Heart left ventricle (tissue), 16 donors: ENCODE measurements around the gene TAGLN2. TPM values are rescaled to one million over a fixed set of nuclear protein-coding genes. Genes with fewer than 3 reads are reported as not detected.

Experiments used
- ATAC-seq, 4 donors: fragments of 200-7000 bp; cut with Tn5 transposase; one replicate each; pipeline ENCODE4 v1.9.1; 2020 to 2022; ENCODE audit warnings: moderate library complexity in 4 of 4, mild to moderate bottlenecking in 3 of 4, moderate number of reproducible peaks in 1 of 4
- DNase-seq, 5 donors: peaks; one replicate each; pipeline ENCODE4 v3.0.0-alpha.2; 2020
- H3K27ac ChIP-seq, 12 donors: fragments of 200-600 bp; sonication (generic) in 4 of 12; one replicate each; pipeline versions ENCODE4 v1.5.0 to v1.8.0; 2016 to 2022; ENCODE audit warnings: mild to moderate bottlenecking in 2 of 12
- H3K27me3 ChIP-seq, 9 donors: fragments of 200-600 bp; sonication (generic) in 2 of 9; one replicate each; pipeline versions ENCODE4 v1.5.1 to v1.8.0; 2016 to 2022; ENCODE audit warnings: mild to moderate bottlenecking in 3 of 9
- H3K36me3 ChIP-seq, 9 donors: fragments of 200-600 bp; sonication (generic) in 2 of 9; one replicate each; pipeline versions ENCODE4 v1.5.0 to v1.8.0; 2018 to 2022; ENCODE audit warnings: mild to moderate bottlenecking in 2 of 9
- H3K4me1 ChIP-seq, 12 donors: fragments of 200-600 bp; sonication (generic) in 4 of 12; one replicate each; pipeline versions ENCODE4 v1.5.0 to v1.8.0; 2016 to 2022; ENCODE audit warnings: mild to moderate bottlenecking in 3 of 12
- H3K4me3 ChIP-seq, 12 donors: fragments of 200-600 bp; sonication (generic) in 4 of 12; one replicate each; pipeline versions ENCODE4 v1.5.0 to v1.8.0; 2017 to 2022; ENCODE audit warnings: mild to moderate bottlenecking in 9 of 12, moderate library complexity in 4 of 12
- H3K9me3 ChIP-seq, 12 donors: fragments of 200-600 bp; sonication (generic) in 4 of 12; one replicate each; pipeline versions ENCODE4 v1.5.0 to v1.8.0; 2016 to 2022; ENCODE audit warnings: mild to moderate bottlenecking in 1 of 12
- CTCF ChIP-seq, 12 donors: fragments of 200-600 bp; sonication (generic) in 4 of 12; IDR thresholded peaks; one replicate each; pipeline versions ENCODE4 v1.5.0 to v1.8.0; 2018 to 2022; ENCODE audit warnings: antibody characterized with exemption in 12 of 12, mild to moderate bottlenecking in 5 of 12
- POLR2A ChIP-seq, 2 donors: fragments of 450-650 bp; IDR thresholded peaks; one replicate each; pipeline ENCODE4 v1.6.1; 2017; ENCODE audit warnings: antibody characterized with exemption in 2 of 2, mild to moderate bottlenecking in 2 of 2, moderate library complexity in 2 of 2
- WGBS, 4 donors: extraction: QIAGEN DNeasy Blood & Tissue Kit in 2 of 4; methylation state at CpG; one replicate each; pipeline versions ENCODE4 v1.1.5 to v1.1.7; 2013 to 2018; 5-methylcytosine and 5-hydroxymethylcytosine counted together
- intact Hi-C, 10 donors: fragments of 100-400 bp; cut with DNase I; formaldehyde crosslinking; loops; one replicate each; pipeline versions ENCODE4 v1.11.1 to v1.14.2; 2022
- polyA plus RNA-seq, 2 donors: library from polyadenylated mRNA; stranded (reverse); fragments of 200-250 nt; gene quantifications; one replicate each; pipeline ENCODE4 v1.2.3, GENCODE V29; 2013
- total RNA-seq, 9 donors: library from RNA; depleted of rRNA in 2 of 9; stranded (reverse); fragments of >200 nt in 2 of 9; fragmentation: NEBNext Ultra II Directional in 3 of 9; extraction: Animal tissue kit (Norgen Biotek cat#: 25700) in 3 of 9; gene quantifications; one replicate each; pipeline versions ENCODE4 v1.1.0 to v1.2.4, GENCODE V29; 2016 to 2023
- donor health status: ischemic (EF 13 %, LVEDD 7.1; RV severe dilation, severe dysfunction).
- donor health status: healthy with polysubstance abuse.
- donor health status: DM: no; HTN: yes; CAD: no.
- donor health status: DM: no; HTN: no; CAD: no.
- donor health status: ischemic (EF 25% LVEDD 6.9; RV normal size, moderate dysfunction).
- donor health status: ischemic (EF 25% LVEDD 5.7; RV mildly dilated, moderate dysfunction).
- donor health status: healthy.
- donor health status: DM: yes; HTN: yes; CAD: no.
- donor health status: ischemic (EF 35%, LVEDD 5.7; RV mildly dilated, moderate dysfunction).
- donor health status: nonischemic (EF 11% LVEDD 7.7; RV severe dilation, severe dysfunction).
- donor health status: DM: yes; HTN: yes; CAD: no.
- donor health status: PGD.
- donor health status: ischemic (EF 29% LVEDD 5.4; RV normal size, mild dysfunction).
- donor health status: nonischemic (EF 23%, LVEDD 6.1; RV moderate dilation, normal function).

The TAGLN2 gene
- total and polyA plus RNA-seq, 11 donors = 84.3 to 246 (median 131) TPM

- no peak for TF ChIP-seq CTCF (IDR thresholded peaks at IDR 0.05)
- TF ChIP-seq POLR2A (IDR thresholded peaks at IDR 0.05) = no peak
- Histone ChIP-seq H3K27me3 (no peaks in the 10 kb centered on the region), H3K4me3 (no peak overlapping the region), H3K27ac (no peak overlapping the region), H3K4me1 (peaks cover 0 to 59% (median 24%) of the 10 kb centered on the region in 12 donors), H3K9me3 (no peaks in the 10 kb centered on the region), H3K36me3 (no peaks in the 10 kb centered on the region)
- ATAC-seq = no peak
- no peak for DNase-seq
- intact Hi-C loops = loop anchor here in 1 of 10 donors (10.0 kb wide), 1 partner anchor 730 kb away; no protein-coding TSS in a partner anchor
- 74 to 85% (median 78%) methylated on average over 3 of the region's 3 CpGs for WGBS, 4 donors
These were observed 30.0 kb downstream of the TAGLN2 start for GRCh38 chr1:159895286-159895685.

GRCh38 chr1:159892944-159893343, 32.4 kb downstream of the TAGLN2 start:
- Histone ChIP-seq H3K36me3 (no peaks in the 10 kb centered on the region), H3K27ac (no peak overlapping the region), H3K27me3 (no peaks in the 10 kb centered on the region), H3K4me1 (peaks cover 0 to 62% (median 24%) of the 10 kb centered on the region in 12 donors), H3K9me3 (no peaks in the 10 kb centered on the region), H3K4me3 (no peak overlapping the region)
- ATAC-seq (no peak), DNase-seq (no peak)
- intact Hi-C loops = loop anchor here in 7 of 10 donors (5.0 to 10.0 kb wide), 5 partner anchors 39 to 731 kb away; partner anchors contain the start of gene DUSP23 (in 5 of the 7)
- WGBS, 4 donors = 85 to 90% (median 87%) methylated on average over 5 of the region's 5 CpGs
- TF ChIP-seq POLR2A (IDR thresholded peaks at IDR 0.05) (no peak), CTCF (IDR thresholded peaks at IDR 0.05) (no peak)

- no peak overlapping the region for H3K4me3 ChIP-seq
- H3K4me1 ChIP-seq = peaks cover 0 to 48% (median 23%) of the 10 kb centered on the region in 12 donors
- peak overlapping the region in 2 of 12 donors; percentile 80 to 85 for H3K27ac ChIP-seq
- WGBS, 4 donors = 49 to 56% (median 54%) methylated on average over 7 of the region's 7 CpGs
- DNase-seq (peak; percentile 81 to 90 (median 86)), ATAC-seq (peak; percentile 79 to 91 (median 89))
- H3K36me3 ChIP-seq = no peaks in the 10 kb centered on the region
- peak; percentile 84 to 98 (median 90) for TF ChIP-seq CTCF (IDR thresholded peaks at IDR 0.05)
- no peak for TF ChIP-seq POLR2A (IDR thresholded peaks at IDR 0.05)
- H3K9me3 ChIP-seq = no peaks in the 10 kb centered on the region
- H3K27me3 ChIP-seq = no peaks in the 10 kb centered on the region
- intact Hi-C loops = loop anchor here (1.0 to 10.0 kb wide), 11 partner anchors 33 to 729 kb away; partner anchors contain the start of genes DUSP23 (in 5 of the 10) and TAGLN2 (in 2 of the 10)
These were observed 33.8 kb downstream of the TAGLN2 start for GRCh38 chr1:159891275-159892157.

GRCh38 chr1:159890390-159890789, 34.9 kb downstream of the TAGLN2 start:
- Histone ChIP-seq H3K36me3 (no peaks in the 10 kb centered on the region), H3K9me3 (no peaks in the 10 kb centered on the region), H3K4me3 (peak overlapping the region in 5 of 12 donors; percentile 4 to 34 (median 14)), H3K27ac (peak overlapping the region in 11 of 12 donors; percentile 20 to 85 (median 77)), H3K27me3 (no peaks in the 10 kb centered on the region), H3K4me1 (peaks cover 0 to 37% (median 16%) of the 10 kb centered on the region in 12 donors)
- DNase-seq (no peak), ATAC-seq (peak in 2 of 4 donors; percentile 18 to 44)
- TF ChIP-seq CTCF (IDR thresholded peaks at IDR 0.05) (no peak), POLR2A (IDR thresholded peaks at IDR 0.05) (no peak)
- intact Hi-C loops = loop anchor here in 7 of 10 donors (2.0 to 10.0 kb wide), 8 partner anchors 34 to 728 kb away; partner anchors contain the start of genes DUSP23 (in 5 of the 7) and TAGLN2 (in 2 of the 7)
- WGBS, 4 donors = 57 to 66% (median 60%) methylated on average over 8 of the region's 8 CpGs
